Measurements from ENCODE around the gene SHROOM2.
A peak's percentile ranks its signal among the peaks of the same experiment; 100 is the strongest.

Gene SHROOM2

DNA sequence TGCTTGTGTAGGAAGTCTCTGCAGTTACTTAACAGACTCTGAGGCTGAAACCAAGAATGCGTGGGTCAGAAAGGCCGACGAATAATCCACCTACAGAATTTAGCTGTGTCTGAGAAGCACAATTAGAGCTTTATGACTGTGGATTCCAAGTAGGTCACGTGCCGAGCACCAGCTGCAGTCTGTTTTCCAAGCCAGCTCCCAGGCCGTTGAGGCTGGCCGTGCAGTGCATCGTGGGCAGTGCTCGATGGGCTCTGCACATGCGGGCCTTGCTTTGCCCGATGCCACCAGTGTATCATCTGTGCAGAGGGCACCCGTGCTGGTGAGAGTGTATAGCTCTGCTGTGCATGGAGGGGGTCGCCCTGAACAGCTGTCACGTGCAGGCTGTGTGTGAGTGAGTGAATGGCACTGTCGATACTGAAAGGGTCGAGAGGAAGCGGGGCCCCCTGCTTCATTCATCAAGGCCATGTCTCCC is 113.4 kb downstream of the SHROOM2 start:
- no peak for DNase-seq (ENCODE audit: low read depth)

DNA sequence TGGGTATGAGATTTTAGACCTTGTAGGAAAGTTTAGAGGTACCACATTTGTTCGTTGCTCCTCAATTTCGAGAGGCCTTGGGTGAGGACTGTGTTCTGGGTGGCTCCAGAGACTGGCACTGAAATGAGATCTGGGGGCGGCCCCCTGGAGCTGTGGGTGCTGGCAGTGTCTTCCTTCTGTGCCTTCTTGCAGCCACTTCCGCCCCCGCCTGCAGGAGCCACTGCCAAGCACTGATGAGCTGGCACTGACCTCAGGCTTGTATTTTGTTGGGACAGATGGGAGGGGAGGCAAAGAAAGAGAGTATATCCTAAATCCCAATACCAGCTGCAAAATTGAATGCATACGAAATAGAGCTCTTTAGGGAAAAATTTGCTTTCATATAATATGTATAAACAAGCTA is 116.4 kb downstream of the SHROOM2 start:
- no peak for DNase-seq (ENCODE audit: low read depth)

DNA sequence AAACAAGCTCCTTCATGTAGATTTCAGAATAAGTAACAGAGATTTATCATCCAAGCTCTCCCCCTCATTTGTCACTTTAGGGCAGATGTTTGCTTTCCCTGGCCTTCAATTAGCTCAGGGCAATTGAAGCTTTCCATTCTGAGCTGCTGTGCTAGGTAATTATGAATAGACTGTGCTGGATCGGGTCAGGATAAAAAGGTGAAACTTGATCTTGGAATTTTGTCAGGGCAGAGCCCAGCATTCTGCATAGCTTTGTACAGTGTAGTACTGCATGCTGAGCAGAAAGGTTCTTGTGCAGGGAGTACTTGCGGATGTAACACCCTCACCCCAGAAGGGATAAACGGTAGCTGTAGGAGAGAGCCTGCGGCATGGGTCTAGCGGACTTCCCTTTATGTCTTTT is 116.9 kb downstream of the SHROOM2 start:
- DNase-seq (ENCODE audit: low read depth): no peak

DNA sequence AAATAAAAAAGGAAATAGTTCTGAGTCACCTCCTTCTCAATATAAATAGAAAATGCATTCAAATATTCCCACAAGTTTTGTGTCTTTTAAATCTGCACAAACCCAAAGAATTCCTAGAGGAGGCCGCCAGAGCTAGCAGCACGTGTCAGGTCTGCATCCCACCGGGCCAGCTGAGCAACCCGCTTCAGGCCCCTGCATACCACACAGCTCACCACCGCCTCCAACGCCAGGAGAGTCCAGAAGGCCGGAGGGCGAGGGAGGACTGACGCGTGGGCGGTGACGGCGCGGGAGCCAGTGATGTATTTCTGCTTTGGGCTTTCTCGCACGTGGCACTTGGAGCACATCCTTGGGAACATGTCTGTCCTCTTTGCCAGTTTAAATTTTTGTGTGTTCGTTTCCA is 119.1 kb downstream of the SHROOM2 start:
- DNase-seq (ENCODE audit: low read depth): no peak

DNA sequence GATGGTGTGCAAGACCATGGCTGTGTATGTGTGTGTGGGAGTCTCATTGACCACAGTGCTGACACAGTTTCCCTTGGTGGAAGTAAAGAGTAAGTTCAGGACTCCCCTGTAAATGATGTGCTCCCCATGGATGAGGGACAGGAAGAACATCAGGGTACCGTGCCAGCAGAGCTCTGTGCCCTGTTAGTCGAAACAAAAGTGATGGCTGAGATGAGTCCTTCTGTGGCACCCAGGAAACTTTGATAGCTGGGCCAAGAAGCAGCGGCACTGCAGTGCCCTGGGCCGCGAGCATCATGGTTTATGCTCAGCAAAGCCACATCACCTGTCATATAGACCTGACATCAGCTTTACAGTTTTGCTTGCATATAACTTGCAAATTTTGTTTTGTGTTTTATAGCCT is 119.5 kb downstream of the SHROOM2 start:
- DNase-seq (ENCODE audit: low read depth): no peak

DNA sequence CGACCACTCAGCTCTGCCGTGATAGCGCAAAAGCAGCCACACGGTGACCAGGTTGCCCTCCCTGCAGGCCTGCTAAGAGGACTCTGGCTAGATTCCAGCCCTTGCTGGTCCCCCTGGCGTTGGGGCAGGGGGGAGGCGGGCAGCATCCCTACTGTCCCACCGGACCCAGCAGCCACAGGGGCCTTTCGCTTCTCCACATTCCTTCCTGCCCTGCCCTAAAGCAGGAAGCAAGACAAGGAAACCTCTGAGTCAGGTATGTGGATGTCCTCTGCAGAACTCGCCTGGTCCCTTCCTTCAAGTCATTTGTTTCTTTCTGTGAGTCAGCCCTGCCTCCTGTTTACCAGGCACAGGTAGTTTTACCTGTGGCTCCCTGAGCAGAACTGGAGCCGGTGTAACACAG is 120.7 kb downstream of the SHROOM2 start:
- no peak for DNase-seq (ENCODE audit: low read depth)

DNA sequence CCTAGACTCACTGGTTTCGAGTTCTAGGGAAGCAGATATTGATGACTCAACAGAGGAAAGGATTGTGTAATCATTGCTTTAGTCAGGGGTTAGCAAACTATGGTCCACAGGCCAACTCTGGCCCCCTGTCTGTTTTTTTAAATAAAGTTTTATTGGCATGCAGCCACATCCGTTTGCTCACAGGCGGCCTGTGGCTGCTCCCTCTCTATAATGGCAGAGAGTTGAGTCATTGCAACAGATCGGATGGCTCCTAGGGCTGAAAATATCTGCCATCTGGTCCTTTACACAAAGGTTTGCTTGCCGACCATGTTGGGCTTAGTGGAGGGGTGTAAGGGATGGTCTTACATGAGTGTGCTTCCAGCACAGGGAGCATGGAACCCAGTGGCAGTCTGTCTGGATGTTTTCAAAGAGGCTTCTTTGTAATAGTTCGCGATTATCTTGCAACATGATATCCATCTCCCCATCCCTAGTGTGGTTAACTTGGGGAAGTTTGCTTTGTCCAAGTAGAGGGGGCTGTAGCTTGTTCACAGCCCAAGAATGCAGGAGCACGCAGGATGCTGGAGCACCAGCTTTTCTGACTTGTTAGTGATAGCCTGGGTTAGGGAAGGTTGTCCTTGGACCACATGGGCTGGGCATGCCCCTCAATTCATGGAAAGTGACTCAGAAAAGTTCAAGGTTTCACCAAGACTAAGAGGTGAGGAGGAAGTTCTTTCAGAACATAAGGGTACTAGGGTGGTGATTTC is 121.6 kb downstream of the SHROOM2 start:
- peak; percentile 35 for DNase-seq (ENCODE audit: low read depth)

DNA sequence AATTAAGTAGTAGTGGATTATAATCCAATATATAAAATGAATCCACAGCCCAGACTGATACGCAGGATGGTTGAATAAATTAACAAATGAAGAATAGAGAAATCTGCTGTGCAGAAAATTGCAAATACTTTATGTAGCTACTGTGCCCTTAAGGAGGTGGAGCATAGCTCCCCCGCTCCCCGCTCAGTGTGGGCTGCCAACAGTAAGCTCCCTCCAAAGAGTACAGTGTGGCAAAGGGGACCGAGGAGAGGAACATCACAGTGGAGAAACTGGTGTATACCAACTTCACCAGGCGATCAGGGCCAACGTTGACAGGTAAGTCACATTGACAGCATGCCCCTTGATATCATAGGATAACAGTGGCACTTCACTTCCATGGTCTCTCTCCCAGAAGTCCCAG is 123.0 kb downstream of the SHROOM2 start:
- no peak for DNase-seq (ENCODE audit: low read depth)

DNA sequence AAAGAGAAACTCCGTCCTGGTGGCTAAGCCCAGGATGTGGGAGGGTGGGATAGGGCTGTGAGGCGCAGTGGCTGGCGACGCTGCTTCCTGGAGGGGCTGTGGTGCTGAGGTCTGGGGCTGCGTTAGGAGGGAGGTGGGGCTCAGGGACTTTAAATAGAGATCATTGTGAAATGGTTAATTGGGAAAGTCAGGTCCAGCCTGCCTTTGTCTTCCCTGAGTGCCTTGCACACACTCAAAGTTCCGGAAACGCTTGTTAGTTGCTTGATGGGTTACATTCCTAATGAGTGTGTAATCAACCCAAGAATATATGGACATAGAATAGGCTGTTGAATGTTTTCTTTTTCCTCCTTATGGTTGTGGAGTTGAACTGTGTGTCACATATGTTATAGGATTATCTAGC is 125.3 kb downstream of the SHROOM2 start:
- DNase-seq (ENCODE audit: low read depth): no peak

DNA sequence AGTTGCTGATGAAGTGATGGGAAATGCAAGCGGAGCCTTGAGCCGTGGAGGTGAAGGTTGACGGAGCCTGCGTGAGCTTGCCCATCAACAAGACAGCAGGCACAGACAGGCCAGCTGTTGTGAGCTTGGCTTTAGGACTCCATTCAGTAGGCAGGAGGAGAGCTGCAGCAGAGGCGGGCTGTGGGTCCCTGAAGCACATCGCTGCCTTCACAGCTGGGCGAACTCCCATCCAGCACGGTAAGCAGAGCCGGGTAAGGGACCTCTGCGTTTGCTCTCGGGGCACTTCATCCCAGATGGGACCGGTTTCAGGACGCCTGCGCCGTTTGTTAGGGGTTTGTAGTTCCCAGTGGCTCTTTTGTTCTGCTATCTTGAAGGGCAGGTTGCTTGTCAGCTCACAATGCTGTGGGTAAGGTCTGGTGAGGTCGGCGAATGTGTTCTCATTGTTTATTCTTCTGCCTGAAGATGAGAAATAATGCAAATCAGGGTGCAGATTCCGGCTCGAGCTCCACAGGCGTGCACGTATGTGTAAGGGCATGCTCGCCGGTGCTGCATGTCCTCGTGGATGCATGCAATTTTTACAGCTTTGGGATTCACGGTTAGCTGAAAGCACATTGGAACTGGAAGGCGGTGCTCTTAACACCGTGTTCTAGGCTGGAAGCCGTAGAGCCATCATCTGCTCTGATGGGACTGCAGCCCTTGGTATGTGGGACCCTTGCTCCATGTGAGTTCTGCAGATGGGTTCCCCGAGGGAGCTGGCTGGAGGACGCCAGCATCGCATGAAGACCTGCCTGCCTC is 126.3 kb downstream of the SHROOM2 start:
- DNase-seq (ENCODE audit: low read depth): no peak

DNA sequence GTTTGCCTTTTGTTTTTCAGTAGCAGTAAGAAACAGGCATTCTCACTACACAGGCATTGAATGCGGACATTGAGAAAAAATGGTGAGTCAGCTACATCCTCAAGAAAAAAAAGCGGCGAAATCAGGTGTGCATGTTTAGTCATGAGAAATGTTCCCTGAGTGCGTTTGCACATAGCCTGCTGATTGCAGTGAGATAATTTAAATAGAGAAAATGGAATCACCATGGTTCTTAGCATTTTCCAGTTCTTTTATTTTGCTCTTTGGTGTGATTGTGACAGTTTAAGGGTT is 126.9 kb downstream of the SHROOM2 start:
- no peak for DNase-seq (ENCODE audit: low read depth)

DNA sequence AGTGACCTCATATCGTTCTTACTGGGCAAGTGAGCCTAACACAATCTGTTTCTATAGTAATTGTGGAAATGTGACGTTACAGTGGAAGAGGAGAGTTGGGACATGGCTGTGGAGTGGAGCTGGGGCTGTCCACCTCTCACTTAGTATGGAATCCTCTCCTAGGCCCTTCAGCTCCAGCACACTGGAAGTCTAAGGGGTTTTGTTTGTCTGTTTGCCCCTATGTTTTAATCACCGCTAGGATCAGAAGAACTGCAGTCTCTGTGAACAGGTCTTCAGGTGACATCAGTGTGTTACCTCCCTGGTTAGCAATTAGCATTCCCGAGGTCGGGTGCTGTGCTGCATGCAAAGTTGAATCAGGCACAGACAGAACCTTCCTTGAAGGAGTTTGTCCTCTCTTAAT is 131.6 kb downstream of the SHROOM2 start:
- DNase-seq (ENCODE audit: low read depth): no peak

DNA sequence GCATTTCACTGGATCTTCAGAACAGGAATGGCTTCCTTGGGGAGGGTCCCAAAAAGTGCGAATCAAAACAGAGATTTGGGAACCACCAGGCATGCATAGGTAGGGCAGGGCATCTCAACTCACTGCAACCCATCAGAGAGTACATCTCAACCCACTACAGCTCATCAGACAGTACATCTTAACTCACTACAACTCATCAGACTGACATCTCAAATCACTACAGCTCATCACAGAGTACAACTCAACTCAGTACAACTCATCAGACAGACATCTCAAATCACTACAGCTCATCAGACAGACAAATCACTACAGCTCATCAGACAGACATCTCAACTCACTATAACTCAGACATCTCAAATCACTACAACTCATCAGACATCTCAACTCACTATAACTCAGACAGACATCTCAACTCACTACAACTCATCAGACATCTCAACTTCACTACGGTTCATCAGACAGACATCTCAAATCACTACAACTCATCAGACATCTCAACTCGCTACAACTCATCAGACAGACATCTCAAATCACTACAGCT is 133.5 kb downstream of the SHROOM2 start:
- DNase-seq (ENCODE audit: low read depth): no peak

DNA sequence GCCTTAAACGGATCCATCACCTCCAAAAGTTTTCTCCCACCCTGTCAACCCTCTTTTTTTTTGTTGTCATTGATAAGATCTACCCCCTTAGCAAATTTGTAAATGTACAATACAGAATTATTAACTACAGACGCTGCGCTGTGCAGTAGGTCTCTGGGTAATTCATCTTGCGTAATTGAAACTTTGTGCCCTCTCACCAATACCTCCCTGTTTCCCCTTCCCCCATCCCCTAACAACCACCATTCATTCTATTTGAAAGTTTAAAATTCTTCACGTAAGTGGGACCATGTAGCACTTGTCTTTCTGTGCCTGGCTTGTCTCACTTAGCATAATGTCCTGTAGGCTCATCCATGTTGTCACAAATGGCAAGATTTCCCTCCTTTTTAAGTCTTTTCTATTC is 135.2 kb downstream of the SHROOM2 start:
- no peak for DNase-seq (ENCODE audit: low read depth)

DNA sequence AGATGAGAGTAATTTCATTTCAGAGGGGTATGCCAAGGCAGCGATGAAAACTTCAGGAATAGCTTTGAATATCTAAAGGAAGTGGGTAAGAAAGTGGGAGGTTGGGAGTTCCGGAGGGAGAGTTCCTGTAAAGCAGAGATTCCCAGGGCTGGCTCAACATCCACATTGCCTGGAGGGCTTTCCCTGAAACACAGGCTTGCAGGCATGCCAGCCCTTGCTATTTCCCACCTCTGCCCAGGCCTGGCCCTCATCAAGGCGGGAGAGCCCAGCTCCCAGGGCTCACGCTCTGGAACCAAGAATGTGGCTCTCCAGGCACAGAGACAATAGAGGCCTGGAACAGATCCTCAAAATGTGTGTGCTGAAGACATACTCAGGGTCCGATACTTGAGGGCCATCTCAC is 137.1 kb downstream of the SHROOM2 start:
- no peak for DNase-seq (ENCODE audit: low read depth)

DNA sequence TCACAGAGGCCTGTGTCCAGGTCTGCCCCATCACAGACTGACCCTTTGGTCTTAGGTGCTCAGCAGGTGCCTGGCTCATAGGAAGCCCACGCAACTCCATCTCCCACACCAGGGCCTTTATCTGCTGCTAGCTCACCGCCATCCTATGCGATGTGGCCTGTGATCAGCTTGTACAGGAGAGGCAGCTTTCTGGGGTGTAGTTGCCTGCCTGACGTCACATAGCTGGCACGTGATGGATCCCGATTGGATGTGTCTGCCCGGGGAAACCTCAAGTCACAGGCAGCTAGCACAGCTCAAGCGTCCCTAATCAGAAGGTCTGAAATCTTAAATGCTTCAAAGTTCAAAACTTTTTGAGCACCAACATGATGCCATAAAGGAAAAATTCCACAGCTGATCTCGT is 139.8 kb downstream of the SHROOM2 start:
- DNase-seq (ENCODE audit: low read depth): no peak

DNA sequence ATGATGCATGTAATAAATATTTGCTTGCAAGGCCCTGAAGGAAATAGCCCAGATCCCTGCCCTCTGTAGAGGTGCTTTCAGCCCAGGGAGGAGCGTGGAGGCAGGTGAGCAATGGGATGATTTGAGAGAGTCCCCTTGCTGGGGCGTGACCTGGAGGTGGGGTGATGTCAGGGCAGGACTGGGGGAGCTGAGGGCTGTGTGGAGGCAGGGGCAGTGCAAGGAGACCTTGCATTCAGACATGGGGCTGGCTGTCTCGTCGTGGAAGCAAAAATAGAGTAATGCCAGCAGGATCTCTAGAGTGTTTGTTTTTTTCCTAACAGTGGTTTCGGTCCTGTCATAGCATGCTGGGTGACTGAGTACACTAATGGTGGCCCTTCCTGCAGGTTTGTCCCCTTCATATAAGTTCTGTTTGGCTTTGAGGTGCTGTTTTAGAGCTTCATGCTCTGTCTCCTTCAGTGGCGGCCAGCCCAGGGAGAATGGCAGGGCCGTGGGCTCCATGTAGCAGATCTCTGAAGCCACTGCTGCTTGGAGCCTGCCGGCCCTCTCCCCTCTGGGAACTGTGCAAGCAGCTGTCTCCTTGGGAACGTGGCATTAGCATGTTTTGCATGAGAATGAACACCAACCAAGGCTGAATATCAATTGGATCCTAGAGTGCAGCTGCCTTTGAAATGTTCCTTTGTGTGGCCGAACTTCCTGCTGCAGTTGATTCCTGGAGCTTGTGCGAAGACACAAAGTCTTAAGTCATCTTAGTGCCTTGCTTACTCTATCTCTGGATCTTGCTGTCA is 141.7 kb downstream of the SHROOM2 start:
- no peak for DNase-seq (ENCODE audit: low read depth)

DNA sequence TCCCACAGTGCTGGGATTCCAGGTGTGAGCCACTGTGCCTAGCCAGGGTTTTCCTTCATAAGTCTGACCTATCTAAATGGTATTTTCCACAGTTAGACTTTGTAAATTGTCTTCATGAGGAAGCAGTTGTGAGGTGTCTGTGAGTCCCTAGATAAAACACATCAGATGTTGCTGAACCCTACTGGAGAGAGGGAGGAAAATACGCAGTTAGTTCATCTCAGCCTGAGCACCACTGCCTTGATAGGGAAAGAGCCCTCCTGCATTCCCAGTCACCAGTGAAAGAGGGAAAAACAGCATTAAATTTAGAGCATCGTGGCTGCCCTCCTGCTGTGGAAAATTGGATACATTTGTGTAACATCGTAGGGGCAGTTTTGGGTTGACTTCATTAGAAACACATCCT is 149.2 kb downstream of the SHROOM2 start:
- no peak for DNase-seq (ENCODE audit: low read depth)

DNA sequence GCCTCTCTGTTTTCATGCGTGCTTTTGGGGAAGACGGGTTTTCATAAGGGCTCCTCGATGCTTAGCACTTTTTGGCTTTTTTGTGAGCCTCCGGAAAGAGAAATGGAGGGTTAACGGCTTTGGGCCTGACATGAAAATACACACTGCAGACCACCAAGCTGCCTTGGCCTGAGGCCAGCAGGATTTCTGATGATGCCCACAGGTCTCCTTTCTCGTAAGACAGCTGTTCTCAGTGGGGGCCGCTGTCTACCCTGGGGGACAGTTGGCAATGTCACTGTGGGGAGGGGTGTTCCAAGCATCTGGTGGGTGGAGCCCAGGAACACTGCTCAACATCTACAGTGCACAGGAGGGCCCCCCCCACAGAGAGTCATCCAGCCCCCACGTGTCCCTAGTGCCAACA is 151.5 kb downstream of the SHROOM2 start:
- no peak for DNase-seq (ENCODE audit: low read depth)

DNA sequence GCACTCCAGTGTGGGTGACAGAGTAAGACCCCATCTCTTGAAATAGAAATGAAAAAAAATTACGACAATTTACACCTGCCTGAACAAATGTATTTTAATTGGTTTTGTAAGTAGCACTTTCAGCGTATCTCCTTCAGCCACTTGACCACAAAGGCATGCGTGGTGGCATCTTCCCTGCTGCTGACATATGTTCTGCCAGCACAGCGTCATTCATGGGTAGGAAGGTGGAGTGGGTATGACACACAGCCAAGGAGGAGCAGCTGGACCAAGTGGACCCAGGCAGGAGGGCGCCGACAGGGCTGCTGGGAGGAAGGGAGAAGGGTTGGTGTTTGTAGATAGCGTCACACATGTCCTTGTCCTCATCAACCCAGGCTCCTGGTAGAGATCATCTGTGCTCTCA is 152.3 kb downstream of the SHROOM2 start:
- DNase-seq (ENCODE audit: low read depth): no peak

DNA sequence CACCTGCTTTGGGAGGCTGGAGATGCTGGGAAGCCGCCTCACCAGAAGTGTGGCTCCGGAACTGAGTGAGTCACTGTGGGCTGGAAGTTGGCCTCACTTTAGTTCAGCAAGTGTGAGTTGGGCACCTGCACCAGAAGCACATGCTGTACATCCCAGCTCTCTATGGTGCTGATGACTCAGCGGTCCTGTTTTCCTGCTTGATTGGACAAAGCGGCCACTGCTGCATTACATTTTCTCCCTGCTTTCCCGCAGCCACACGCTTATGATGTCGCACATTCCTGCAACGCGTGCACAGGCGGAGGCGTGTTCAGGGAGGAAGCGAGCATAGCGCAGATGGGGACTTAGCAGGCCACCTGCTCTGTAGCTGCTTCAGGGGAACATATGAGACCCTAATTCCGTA is 154.2 kb downstream of the SHROOM2 start:
- no peak for DNase-seq (ENCODE audit: low read depth)

DNA sequence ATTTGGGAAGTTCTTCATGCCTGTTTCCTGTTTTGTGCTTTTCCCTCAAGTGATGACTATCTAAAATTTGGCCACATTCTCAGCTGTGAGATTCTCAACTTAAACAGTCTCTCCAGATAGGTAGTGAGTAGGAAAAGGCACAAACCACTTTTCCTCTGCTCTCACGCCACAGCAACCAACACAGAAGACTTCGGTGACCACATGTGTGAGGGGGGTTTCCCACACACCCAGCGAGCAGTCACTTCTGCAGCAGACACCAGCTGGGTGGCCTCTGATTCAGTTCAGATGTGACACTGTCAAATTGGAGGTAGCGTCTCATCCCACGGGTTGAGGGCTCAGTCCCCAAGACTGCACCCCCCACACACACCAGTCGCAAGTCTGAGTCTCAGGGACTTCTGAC is 155.9 kb downstream of the SHROOM2 start:
- DNase-seq (ENCODE audit: low read depth): no peak

DNA sequence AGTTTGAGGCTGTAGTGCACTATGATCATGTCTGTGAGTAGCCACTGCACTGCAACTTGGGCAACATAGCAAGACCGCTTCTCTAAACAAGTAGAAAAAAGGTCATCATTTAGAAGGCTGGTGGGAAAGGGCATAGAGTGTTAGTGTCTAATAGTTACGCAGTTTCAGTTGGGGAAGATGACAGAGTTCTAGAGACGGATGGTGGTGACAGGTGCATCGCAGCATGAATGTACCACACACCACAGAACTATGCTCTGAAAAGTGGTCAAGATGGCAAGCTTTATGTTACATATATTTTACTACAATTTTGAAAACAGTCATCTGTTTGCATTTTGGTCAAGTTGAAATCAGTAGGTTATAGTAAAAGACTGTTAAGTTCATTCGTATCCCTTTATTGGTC is 157.2 kb downstream of the SHROOM2 start:
- no peak for DNase-seq (ENCODE audit: low read depth)

All from HS-27A (cell line).